Mesenchymal stem cell (in vitro differentiated cells and primary cell): ENCODE measurements around the gene SELENON.

Experiments used
- DNase-seq: peaks from one replicate; pipeline ENCODE4 v3.0.0-alpha.2; 2013
- H2AFZ ChIP-seq: one replicate; pipeline ENCODE4 v1.6.1; 2013; ENCODE audit warnings: low read depth, mild to moderate bottlenecking, control low read depth, inconsistent platforms, low read length, moderate library complexity
- H2AK5ac ChIP-seq: 2 replicates; pipeline ENCODE4 v1.6.1; 2013; ENCODE audit warnings: low read length, moderate library complexity, mild to moderate bottlenecking, inconsistent platforms; ENCODE audit not compliant: severe bottlenecking
- H2BK120ac ChIP-seq: one replicate; pipeline ENCODE4 v1.6.1; 2013; ENCODE audit warnings: low read depth, mild to moderate bottlenecking, inconsistent platforms, low read length, moderate library complexity
- H2BK12ac ChIP-seq, 2 experiments: one replicate each; pipeline ENCODE4 v1.6.1; 2013; ENCODE audit warnings: inconsistent platforms in 2 of 2, low read length in 2 of 2, mild to moderate bottlenecking in 2 of 2, moderate library complexity in 2 of 2, control low read depth in 1 of 2
- H2BK15ac ChIP-seq: one replicate; pipeline ENCODE4 v1.6.1; 2013; ENCODE audit warnings: mild to moderate bottlenecking, low read depth, inconsistent platforms; ENCODE audit not compliant: poor library complexity, severe bottlenecking
- H2BK5ac ChIP-seq: 2 replicates; pipeline ENCODE4 v1.6.1; 2013; ENCODE audit warnings: low read depth, mild to moderate bottlenecking, low read length, control low read depth, inconsistent platforms; ENCODE audit not compliant: poor library complexity, severe bottlenecking
- H3K14ac ChIP-seq, 2 experiments: one replicate each; pipeline ENCODE4 v1.6.1; 2013; ENCODE audit warnings: inconsistent platforms in 2 of 2, low read length in 2 of 2, control low read depth in 1 of 2, mild to moderate bottlenecking in 1 of 2, moderate library complexity in 1 of 2
- H3K18ac ChIP-seq, 2 experiments: one replicate each; pipeline ENCODE4 v1.6.1; 2013; ENCODE audit warnings: inconsistent platforms in 2 of 2, low read length in 2 of 2, control low read depth in 1 of 2, low read depth in 1 of 2, mild to moderate bottlenecking in 1 of 2
- H3K23ac ChIP-seq, 2 experiments: one replicate each; pipeline ENCODE4 v1.6.1; 2013; ENCODE audit warnings: inconsistent platforms in 2 of 2, low read length in 2 of 2, mild to moderate bottlenecking in 2 of 2, moderate library complexity in 2 of 2, control low read depth in 1 of 2
- H3K27ac ChIP-seq: 2 replicates; pipeline ENCODE4 v1.5.1; 2013; ENCODE audit warnings: mild to moderate bottlenecking, moderate library complexity, low read length, control low read depth, inconsistent platforms; ENCODE audit not compliant: poor library complexity, severe bottlenecking
- H3K27me3 ChIP-seq, 2 experiments: 2 replicates each; pipeline versions ENCODE4 v1.6.1 to v1.7.0; 2013; ENCODE audit warnings: low read length in 2 of 2, mild to moderate bottlenecking in 2 of 2, moderate library complexity in 2 of 2, control low read depth in 1 of 2, inconsistent platforms in 1 of 2; ENCODE audit not compliant: control insufficient read depth in 1 of 2, insufficient read depth in 1 of 2
- H3K36me3 ChIP-seq, 2 experiments: 2 replicates each; pipeline versions ENCODE4 v1.6.1 to v1.7.0; 2013; ENCODE audit warnings: low read length in 2 of 2, control low read depth in 1 of 2, inconsistent platforms in 1 of 2, low read depth in 1 of 2, mild to moderate bottlenecking in 1 of 2; ENCODE audit not compliant: insufficient read depth in 2 of 2, control insufficient read depth in 1 of 2
- H3K4ac ChIP-seq, 2 experiments: one replicate each; pipeline ENCODE4 v1.6.1; 2013; ENCODE audit warnings: inconsistent platforms in 2 of 2, low read length in 2 of 2, mild to moderate bottlenecking in 2 of 2, moderate library complexity in 2 of 2, control low read depth in 1 of 2, low read depth in 1 of 2
- H3K4me1 ChIP-seq: 2 replicates; pipeline ENCODE4 v1.6.1; 2013; ENCODE audit warnings: low read depth, low read length, control low read depth; ENCODE audit not compliant: control insufficient read depth, insufficient read depth
- H3K4me2 ChIP-seq: 2 replicates; pipeline ENCODE4 v1.6.1; 2013; ENCODE audit warnings: low read length, mild to moderate bottlenecking, inconsistent platforms; ENCODE audit not compliant: poor library complexity, severe bottlenecking
- H3K4me3 ChIP-seq, 2 experiments: 2 replicates each; pipeline versions ENCODE4 v1.5.1 to v1.7.0; 2013; ENCODE audit warnings: low read length in 2 of 2, mild to moderate bottlenecking in 2 of 2, control low read depth in 1 of 2, low read depth in 1 of 2; ENCODE audit not compliant: insufficient read depth in 1 of 2
- H3K79me1 ChIP-seq: replicated peaks from 2 replicates; pipeline ENCODE4 v1.6.1; 2013; ENCODE audit warnings: mild to moderate bottlenecking, control low read depth, low read length, inconsistent platforms; ENCODE audit not compliant: poor library complexity, severe bottlenecking
- H3K9ac ChIP-seq: 2 replicates; pipeline ENCODE4 v1.7.0; 2013; ENCODE audit warnings: mild to moderate bottlenecking, low read length, moderate library complexity
- H3K9me3 ChIP-seq: 2 replicates; pipeline ENCODE4 v1.7.0; 2013; ENCODE audit warnings: mild to moderate bottlenecking, low read length; ENCODE audit not compliant: control insufficient read depth
- H4K8ac ChIP-seq: one replicate; pipeline ENCODE4 v1.6.1; 2013; ENCODE audit warnings: inconsistent platforms, mild to moderate bottlenecking, low read length, moderate library complexity
- H4K91ac ChIP-seq: one replicate; pipeline ENCODE4 v1.6.1; 2013; ENCODE audit warnings: mild to moderate bottlenecking, low read length, inconsistent platforms
- WGBS: methylation state at CpG from one replicate; pipeline ENCODE4 v1.1.7; 2013; ENCODE audit warnings: mixed read lengths; 5-methylcytosine and 5-hydroxymethylcytosine counted together

Gene SELENON

GRCh38 chr1:25819491-25820246 is 19.7 kb downstream of the SELENON start, which contains the start of gene MTFR1L:
TSS of gene MTFR1L (plus strand) at chr1:25819954. CDS start at chr1:25823105, 3,151 bp downstream.
- no peaks in the 10 kb centered on the region for H3K27me3 ChIP-seq
- H3K18ac ChIP-seq = peak within 1 kb of the TSS; percentile 86 to 90
- peak within 1 kb of the TSS; percentile 83 to 97 for H3K4me3 ChIP-seq
- peak within 1 kb of the TSS; percentile 67 for H2AK5ac ChIP-seq
- H2BK12ac ChIP-seq = peak within 1 kb of the TSS in 1 of 2 experiments; percentile 61
- DNase-seq = peak; percentile 83
- H4K8ac ChIP-seq = peak within 1 kb of the TSS; percentile 97
- peak within 1 kb of the TSS; percentile 40 to 86 for H3K4ac ChIP-seq
- H2BK5ac ChIP-seq = peak within 1 kb of the TSS; percentile 48
- H3K36me3 ChIP-seq = peaks cover 25 to 28% of the 10 kb centered on the region in 2 experiments
- peak within 1 kb of the TSS in 1 of 2 experiments; percentile 30 for H3K14ac ChIP-seq
- peaks cover 24% of the 10 kb centered on the region for H3K4me1 ChIP-seq
- H4K91ac ChIP-seq = peak within 1 kb of the TSS; percentile 87
- peak within 1 kb of the TSS; percentile 78 for H3K27ac ChIP-seq
- peak within 1 kb of the TSS; percentile 81 for H3K4me2 ChIP-seq
- H3K9me3 ChIP-seq = no peaks in the 10 kb centered on the region
- peaks cover 23% of the 10 kb centered on the region for H3K79me1 ChIP-seq
- H2BK15ac ChIP-seq = peak within 1 kb of the TSS; percentile 85
- peak within 1 kb of the TSS; percentile 79 for H2AFZ ChIP-seq
- H3K9ac ChIP-seq = peak within 1 kb of the TSS; percentile 96
- H2BK120ac ChIP-seq = peak within 1 kb of the TSS; percentile 74
- peak within 1 kb of the TSS in 1 of 2 experiments; percentile 10 for H3K23ac ChIP-seq
- under 1% methylated on average over 58 of the region's 64 CpGs for WGBS

DNA sequence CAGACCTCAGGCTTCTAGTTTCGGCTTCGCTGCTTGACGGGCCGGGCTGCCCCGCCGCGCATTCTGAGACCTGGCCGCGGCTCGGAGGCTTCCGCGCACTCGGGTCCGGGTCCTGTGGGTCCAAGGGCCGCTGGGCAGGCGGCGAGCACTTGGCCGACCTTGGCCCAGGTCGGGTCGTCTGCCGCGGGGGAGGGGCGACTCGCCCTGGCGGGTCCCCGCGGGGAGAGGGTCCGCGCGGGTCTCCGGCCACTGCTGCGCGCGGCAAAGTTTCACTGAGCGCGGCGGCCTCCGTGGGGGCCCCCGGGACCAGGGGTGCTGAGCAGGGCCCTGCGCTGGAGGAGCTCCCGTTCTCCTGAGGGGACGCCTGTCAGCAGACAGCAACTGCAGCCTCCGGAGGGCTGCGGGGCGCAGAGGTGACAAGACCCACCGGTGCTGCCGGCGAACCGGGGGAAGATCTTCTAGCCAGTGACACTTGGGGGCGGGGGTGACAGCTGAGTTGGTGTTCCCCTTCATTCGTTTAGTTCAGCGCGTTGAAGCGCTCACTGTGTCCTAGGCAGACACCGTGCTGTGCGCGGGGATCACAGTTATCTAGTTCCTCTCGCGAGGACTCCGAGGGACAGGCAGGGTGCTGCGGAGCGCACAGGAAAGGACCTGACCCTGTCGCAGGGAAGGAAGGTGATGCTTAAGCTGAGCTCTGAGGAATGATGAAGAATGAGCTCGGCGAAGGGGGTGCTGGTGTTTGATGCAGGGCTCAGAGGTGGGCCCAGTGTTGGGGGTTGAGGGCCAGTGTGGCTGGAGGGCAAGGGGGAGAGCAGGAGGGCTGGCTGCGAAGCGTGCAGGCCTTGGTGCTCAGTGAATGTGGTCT is 20.5 kb downstream of the SELENON start:
- Histone ChIP-seq H2BK15ac (peak overlapping the region; percentile 85), H2AK5ac (no peak overlapping the region), H3K4ac (peak overlapping the region; percentile 40 to 86), H2BK12ac (no peak overlapping the region), H3K9ac (peak overlapping the region; percentile 96), H2BK120ac (peak overlapping the region; percentile 74), H2BK5ac (no peak overlapping the region), H4K8ac (peak overlapping the region; percentile 97), H3K27me3 (no peaks in the 10 kb centered on the region), H3K4me3 (peak overlapping the region; percentile 83 to 97), H3K23ac (peak overlapping the region in 1 of 2 experiments; percentile 10), H3K36me3 (peaks cover 20 to 22% of the 10 kb centered on the region in 2 experiments), H3K9me3 (no peaks in the 10 kb centered on the region), H2AFZ (peak overlapping the region; percentile 79), H3K18ac (peak overlapping the region; percentile 86 to 90), H3K79me1 (peaks cover 25% of the 10 kb centered on the region), H3K14ac (peak overlapping the region in 1 of 2 experiments; percentile 45), H3K4me2 (peak overlapping the region; percentile 61), H3K4me1 (peaks cover 24% of the 10 kb centered on the region), H4K91ac (peak overlapping the region; percentile 87), H3K27ac (peak overlapping the region; percentile 76)
- DNase-seq = peak; percentile 82
- 3% methylated on average over 63 of the region's 67 CpGs for WGBS

DNA sequence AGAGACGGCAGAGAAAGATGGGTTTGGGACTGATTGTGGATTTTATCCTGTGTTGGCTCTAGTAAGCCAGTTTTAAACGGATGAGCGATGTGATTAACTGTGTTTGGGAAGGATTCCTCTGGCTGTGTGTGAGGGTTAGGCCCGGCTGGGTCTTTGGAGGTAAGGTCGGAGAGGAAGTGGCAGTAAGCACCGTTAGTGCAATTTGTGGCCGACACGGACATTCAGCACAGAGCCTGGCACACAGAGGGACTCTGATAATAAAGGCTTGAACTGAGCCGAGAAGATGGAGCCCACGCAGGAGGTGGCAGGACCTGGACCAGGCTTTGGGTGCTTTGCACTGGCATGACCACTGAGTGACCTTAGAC is 21.1 kb downstream of the SELENON start:
- Histone ChIP-seq H2BK5ac (no peak overlapping the region), H2AK5ac (no peak overlapping the region), H3K4me3 (peak overlapping the region; percentile 83 to 97), H3K9ac (peak overlapping the region; percentile 96), H4K91ac (no peak overlapping the region), H3K27ac (peak overlapping the region; percentile 18), H2BK15ac (no peak overlapping the region), H2AFZ (peak overlapping the region; percentile 8), H3K23ac (no peak overlapping the region), H3K79me1 (peaks cover 29% of the 10 kb centered on the region), H3K18ac (peak overlapping the region in 1 of 2 experiments; percentile 86), H3K4me1 (peaks cover 24% of the 10 kb centered on the region), H3K36me3 (peaks cover 16 to 21% of the 10 kb centered on the region in 2 experiments), H2BK12ac (no peak overlapping the region), H4K8ac (peak overlapping the region; percentile 27), H3K27me3 (no peaks in the 10 kb centered on the region), H2BK120ac (no peak overlapping the region), H3K4ac (no peak overlapping the region), H3K4me2 (peak overlapping the region; percentile 61), H3K14ac (peak overlapping the region in 1 of 2 experiments; percentile 45), H3K9me3 (no peaks in the 10 kb centered on the region)
- DNase-seq = no peak
- 59% methylated on average over 10 of the region's 10 CpGs for WGBS
